ENCODE measurements around the gene MYH14. TPM values are rescaled to one million over a fixed set of nuclear protein-coding genes. Genes with fewer than 3 reads are reported as not detected.

Gene MYH14
- total RNA-seq, 1 donor from 2014 or later = not detected

- H3K36me3 Mint-ChIP-seq (ENCODE audit: low read depth, unreplicated experiment) = no peaks in the 10 kb centered on the region
- no peaks in the 10 kb centered on the region for H3K4me1 Mint-ChIP-seq (ENCODE audit: low read depth, unreplicated experiment)
- Histone ChIP-seq H3K27ac (ENCODE audit: low read depth, low read length) (no peak overlapping the region), H3K79me2 (ENCODE audit: insufficient read depth, low read length) (no peaks in the 10 kb centered on the region), H4K20me1 (ENCODE audit: insufficient read depth, low read length) (no peaks in the 10 kb centered on the region), H3K4me2 (ENCODE audit: low read length) (no peak overlapping the region), H3K4me3 (ENCODE audit: insufficient read depth, low read depth, low read length) (no peak overlapping the region), H3K9ac (ENCODE audit: low read length) (no peak overlapping the region), H3K27me3 (ENCODE audit: insufficient read depth, low read length) (peaks cover 14% of the 10 kb centered on the region), H3K36me3 (ENCODE audit: insufficient read depth, low read length) (no peaks in the 10 kb centered on the region), H3K4me1 (ENCODE audit: insufficient read depth, low read length) (no peaks in the 10 kb centered on the region), H3K9me3 (ENCODE audit: insufficient read depth, low read depth, low read length) (no peaks in the 10 kb centered on the region), H2AFZ (ENCODE audit: low read depth, low read length) (no peak overlapping the region)
- no peak for DNase-seq (ENCODE audit: low read depth)
- TF ChIP-seq EZH2 (IDR thresholded peaks at IDR 0.05; ENCODE audit: insufficient read depth, low read length) = peak; percentile 31
- no peak for TF ChIP-seq CTCF (IDR thresholded peaks at IDR 0.05; ENCODE audit: insufficient read depth, low read depth, low read length)
- H3K27me3 Mint-ChIP-seq (ENCODE audit: low read depth, unreplicated experiment) = peaks cover 2% of the 10 kb centered on the region
- FAIRE-seq = no peak
- H3K4me3 Mint-ChIP-seq (ENCODE audit: unreplicated experiment) = no peak overlapping the region
- H3K27ac Mint-ChIP-seq (ENCODE audit: unreplicated experiment) = no peak overlapping the region
- peaks cover 5% of the 10 kb centered on the region for H3K9me3 Mint-ChIP-seq (ENCODE audit: unreplicated experiment)
These were observed 111.6 kb downstream of the MYH14 start for GRCh38 chr19:50314724-50315708.

- no peaks in the 10 kb centered on the region for H3K9me3 ChIP-seq (ENCODE audit: insufficient read depth, low read depth, low read length)
- Mint-ChIP-seq H3K36me3 (ENCODE audit: low read depth, unreplicated experiment) (no peaks in the 10 kb centered on the region), H3K27ac (ENCODE audit: unreplicated experiment) (no peak overlapping the region), H3K4me1 (ENCODE audit: low read depth, unreplicated experiment) (no peaks in the 10 kb centered on the region), H3K27me3 (ENCODE audit: low read depth, unreplicated experiment) (peaks cover 2% of the 10 kb centered on the region), H3K4me3 (ENCODE audit: unreplicated experiment) (no peak overlapping the region), H3K9me3 (ENCODE audit: unreplicated experiment) (peaks cover 5% of the 10 kb centered on the region)
- H3K27ac ChIP-seq (ENCODE audit: low read depth, low read length) = no peak overlapping the region
- peaks cover 14% of the 10 kb centered on the region for H3K27me3 ChIP-seq (ENCODE audit: insufficient read depth, low read length)
- TF ChIP-seq CTCF (IDR thresholded peaks at IDR 0.05; ENCODE audit: insufficient read depth, low read depth, low read length) (no peak), EZH2 (IDR thresholded peaks at IDR 0.05; ENCODE audit: insufficient read depth, low read length) (no peak)
- FAIRE-seq (no peak), DNase-seq (ENCODE audit: low read depth) (no peak)
- H3K4me1 ChIP-seq (ENCODE audit: insufficient read depth, low read length) = no peaks in the 10 kb centered on the region
- H3K4me2 ChIP-seq (ENCODE audit: low read length) = peak overlapping the region; percentile 19
- no peaks in the 10 kb centered on the region for H3K79me2 ChIP-seq (ENCODE audit: insufficient read depth, low read length)
- H2AFZ ChIP-seq (ENCODE audit: low read depth, low read length) = no peak overlapping the region
- H3K36me3 ChIP-seq (ENCODE audit: insufficient read depth, low read length) = no peaks in the 10 kb centered on the region
- no peak overlapping the region for H3K9ac ChIP-seq (ENCODE audit: low read length)
- H3K4me3 ChIP-seq (ENCODE audit: insufficient read depth, low read depth, low read length) = no peak overlapping the region
- no peaks in the 10 kb centered on the region for H4K20me1 ChIP-seq (ENCODE audit: insufficient read depth, low read length)
These were observed 112.5 kb downstream of the MYH14 start for GRCh38 chr19:50315773-50316448.
